Limb (tissue), 2 donors: ENCODE measurements around the gene DENND5A.
"Not testable (repeated sequence)": the region's sequence is repeated elsewhere in the genome, so short reads cannot be mapped to it uniquely, and the experiment has no call there.

Source experiments
- DNase-seq, 2 donors: peaks; one replicate each; pipeline ENCODE4 v3.0.0-alpha.2; 2016; ENCODE audit errors: extremely low spot score in 2 of 2

The DENND5A gene

GRCh38 chr11:9214765-9215164 is 50.4 kb downstream of the DENND5A start:
- DNase-seq, result no peak

GRCh38 chr11:9211322-9211721 is 53.8 kb downstream of the DENND5A start:
- no peak for DNase-seq

- no peak for DNase-seq
Observed at GRCh38 chr11:9210922-9211320, 54.2 kb downstream of the DENND5A start.

GRCh38 chr11:9210224-9210921 is 54.8 kb downstream of the DENND5A start:
- DNase-seq, result no peak

- not testable (repeated sequence) for DNase-seq
Observed at GRCh38 chr11:9209604-9210003, 55.5 kb downstream of the DENND5A start.

GRCh38 chr11:9208726-9209501 is 56.2 kb downstream of the DENND5A start:
- no peak for DNase-seq

GRCh38 chr11:9207229-9207628 is 57.9 kb downstream of the DENND5A start:
- no peak for DNase-seq

GRCh38 chr11:9206496-9206895 is 58.7 kb downstream of the DENND5A start:
- no peak for DNase-seq

GRCh38 chr11:9203691-9204311 is 61.3 kb downstream of the DENND5A start:
- DNase-seq, result no peak

- DNase-seq, result no peak
Observed at GRCh38 chr11:9201372-9202162, 63.6 kb downstream of the DENND5A start.

GRCh38 chr11:9200471-9200870 is 64.7 kb downstream of the DENND5A start:
- DNase-seq, result no peak

- DNase-seq, result no peak
Observed at GRCh38 chr11:9193316-9193715, 71.8 kb downstream of the DENND5A start.

- DNase-seq, result no peak
Observed at GRCh38 chr11:9192561-9192960, 72.6 kb downstream of the DENND5A start.

- not testable (repeated sequence) for DNase-seq
Observed at GRCh38 chr11:9190326-9191016, 74.7 kb downstream of the DENND5A start.

GRCh38 chr11:9188860-9189259 is 76.3 kb downstream of the DENND5A start:
- DNase-seq, result not testable (repeated sequence)

- DNase-seq, result no peak
Observed at GRCh38 chr11:9187616-9188015, 77.5 kb downstream of the DENND5A start.

GRCh38 chr11:9184516-9184915 is 80.6 kb downstream of the DENND5A start:
- no peak for DNase-seq

GRCh38 chr11:9182180-9182871 is 82.8 kb downstream of the DENND5A start:
- no peak for DNase-seq

GRCh38 chr11:9180784-9181183 is 84.4 kb downstream of the DENND5A start:
- DNase-seq, result no peak

GRCh38 chr11:9179141-9179540 is 86.0 kb downstream of the DENND5A start:
- DNase-seq, result no peak
